H1 (cell line): Measurements from ENCODE around the gene SENP3. TPM values are rescaled to one million over a fixed set of nuclear protein-coding genes. Genes with fewer than 3 reads are reported as not detected.

ENCODE experiments used
- BACH1 ChIP-seq: IDR thresholded peaks from 2 replicates; pipeline ENCODE4 v1.6.1; 2012; ENCODE audit warnings: low read length, improper control_type of control experiment
- CREB1 ChIP-seq: IDR thresholded peaks from 2 replicates; pipeline ENCODE4 v1.6.1; 2012; ENCODE audit warnings: inconsistent platforms
- HDAC2 ChIP-seq, 2 experiments: fragments of 300-600 bp in 1 of 2; sonication (generic) in 1 of 2; IDR thresholded peaks; 2 replicates each; pipeline ENCODE4 v1.6.1; 2011 to 2012; ENCODE audit warnings: low read depth in 2 of 2, low read length in 2 of 2, mild to moderate bottlenecking in 2 of 2, moderate library complexity in 2 of 2, borderline replicate concordance in 1 of 2, inconsistent platforms in 1 of 2
- NRF1 ChIP-seq: IDR thresholded peaks from 2 replicates; pipeline ENCODE4 v1.6.1; 2011; ENCODE audit warnings: mild to moderate bottlenecking, low read depth, low read length, improper control_type of control experiment
- POLR2AphosphoS5 ChIP-seq: IDR thresholded peaks from 2 replicates; pipeline ENCODE4 v1.6.1; 2011; ENCODE audit warnings: low read depth, low read length
- SIX5 ChIP-seq: IDR thresholded peaks from 2 replicates; pipeline ENCODE4 v1.6.1; 2011; ENCODE audit warnings: mild to moderate bottlenecking, low read depth, low read length
- SUZ12 ChIP-seq: fragments of 200-600 bp; sonication (generic); IDR thresholded peaks from 2 replicates; pipeline ENCODE4 v1.6.1; 2012; ENCODE audit warnings: mild to moderate bottlenecking, inconsistent platforms, low read length, moderate library complexity, mixed read lengths
- polyA plus RNA-seq, 7 experiments: library from polyadenylated mRNA; depleted of rRNA in 3 of 7; stranded (reverse) in 5 of 7; unstranded in 2 of 7; fragments of >200 nt in 5 of 7; fragments of 200-250 nt in 2 of 7; gene quantifications; 1 replicate in 5 of 7; 2 replicates in 1 of 7; 4 replicates in 1 of 7; pipeline versions ENCODE4 v1.2.1 to v1.2.3, GENCODE V29; 2011 to 2013; ENCODE audit warnings: missing spikeins in 2 of 7, mixed read lengths in 2 of 7
- total RNA-seq: library from RNA; stranded (reverse); fragmentation: NEBNext Ultra II Directional; extraction: Animal tissue kit (Norgen Biotek cat#: 25700); gene quantifications from 2 replicates; pipeline ENCODE4 v1.2.1, GENCODE V29; 2021

The SENP3 gene
- total and polyA plus RNA-seq, 2 of the 8 experiments (the other 6 are each of a cell fraction or from before 2014, with no cell fraction given) = 86.2 to 129 TPM

DNA sequence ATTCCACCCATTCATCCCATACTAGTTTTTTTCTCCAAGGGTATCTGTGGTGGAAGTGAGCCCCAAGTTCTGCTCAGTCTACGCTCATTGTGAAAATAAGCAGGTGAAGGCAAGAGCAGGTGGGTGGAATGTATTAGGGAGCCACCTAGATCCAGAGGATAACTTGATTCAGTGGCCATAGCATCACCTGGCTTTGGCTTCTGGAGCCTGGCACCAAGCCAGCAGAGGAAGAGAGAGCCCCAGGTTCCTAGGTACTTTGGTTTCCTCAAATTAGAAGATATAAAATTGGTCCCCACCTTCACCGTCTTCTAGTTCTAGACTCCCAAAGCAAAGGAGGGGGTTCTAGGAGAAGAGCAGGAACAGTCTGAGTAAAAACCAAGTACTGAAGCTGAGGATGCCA lies 48.9 kb downstream of the SENP3 start (continued):
- TF ChIP-seq SIX5 (no peak), BACH1 (no peak), SUZ12 (no peak), HDAC2 (IDR thresholded peaks at IDR 0.05; ENCODE audit: borderline replicate concordance in 1 of 2, low read depth in 2 of 2, low read length in 2 of 2) (no peak), POLR2AphosphoS5 (no peak), CREB1 (no peak), NRF1 (no peak)
- TF ChIP-seq, all 59 proteins: peak for 0
